OCI-LY1 (cell line): ENCODE data around the gene OGFR.

Experiments used
- CTCF ChIP-seq: fragments of 200-600 bp; sonication (generic), shearing (Covaris generic); IDR thresholded peaks from 2 replicates; pipeline ENCODE4 v1.5.1; 2017; ENCODE audit warnings: mild to moderate bottlenecking, antibody characterized with exemption, low read length, moderate library complexity, mixed read lengths
- EZH2 ChIP-seq: fragments of 200-600 bp; sonication (generic), shearing (Covaris generic); IDR thresholded peaks from 2 replicates; pipeline ENCODE4 v1.8.0; 2017; ENCODE audit warnings: borderline replicate concordance, mixed run types, mild to moderate bottlenecking, antibody characterized with exemption, low read length, moderate library complexity, mixed read lengths

- no peak for TF ChIP-seq CTCF
- no peak for TF ChIP-seq EZH2
These were observed 45.8 kb downstream of the OGFR start for GRCh38 chr20:62850333-62850974.
